Glutamatergic neuron (in vitro differentiated cells): Measurements from ENCODE around the gene FHOD3. TPM values are rescaled to one million over a fixed set of nuclear protein-coding genes. Genes with fewer than 3 reads are reported as not detected.

Source experiments
- DNase-seq: peaks from one replicate; pipeline ENCODE4 v3.0.0; 2022
- H3K27ac Mint-ChIP-seq: one replicate; pipeline ENCODE4 v1.8.0; 2020; ENCODE audit warnings: mild to moderate bottlenecking, mixed read lengths, inconsistent platforms; ENCODE audit not compliant: unreplicated experiment
- H3K27me3 Mint-ChIP-seq: one replicate; pipeline ENCODE4 v1.8.0; 2020; ENCODE audit warnings: mild to moderate bottlenecking, moderate library complexity, mixed read lengths, inconsistent platforms; ENCODE audit not compliant: unreplicated experiment
- H3K36me3 Mint-ChIP-seq: one replicate; pipeline ENCODE4 v1.8.0; 2020; ENCODE audit warnings: mild to moderate bottlenecking, mixed read lengths, inconsistent platforms; ENCODE audit not compliant: unreplicated experiment
- H3K4me1 Mint-ChIP-seq: one replicate; pipeline ENCODE4 v1.8.0; 2020; ENCODE audit warnings: mild to moderate bottlenecking, low read depth, mixed read lengths, inconsistent platforms; ENCODE audit not compliant: unreplicated experiment
- H3K4me3 Mint-ChIP-seq: one replicate; pipeline ENCODE4 v1.8.0; 2020; ENCODE audit warnings: mild to moderate bottlenecking, mixed read lengths, inconsistent platforms; ENCODE audit not compliant: unreplicated experiment
- H3K9me3 Mint-ChIP-seq: one replicate; pipeline ENCODE4 v1.8.0; 2020; ENCODE audit warnings: mild to moderate bottlenecking, moderate library complexity, mixed read lengths, inconsistent platforms; ENCODE audit not compliant: unreplicated experiment
- CTCF ChIP-seq: fragments of 200-600 bp; sonication (generic); IDR thresholded peaks from one replicate; pipeline ENCODE4 v1.5.0; 2021; ENCODE audit not compliant: partially characterized antibody, unreplicated experiment
- total RNA-seq: library from RNA; stranded (reverse); fragmentation: NEBNext Ultra II Directional; extraction: Animal tissue kit (Norgen Biotek cat#: 25700); gene quantifications from one replicate; pipeline ENCODE4 v1.2.1, GENCODE V29; 2021; ENCODE audit not compliant: unreplicated experiment

Gene FHOD3
- total RNA-seq, 1 donor from 2014 or later, result 21.2 TPM

- DNase-seq, result no peak
Measured at GRCh38 chr18:36693931-36694620, 396.6 kb downstream of the FHOD3 start.

GRCh38 chr18:36695806-36696205 lies 398.3 kb downstream of the FHOD3 start:
- H3K4me1 Mint-ChIP-seq, result peaks cover 15% of the 10 kb centered on the region

More at GRCh38 chr18:36693931-36694620, 396.6 kb downstream of the FHOD3 start:
- no peak overlapping the region for H3K4me3 Mint-ChIP-seq
- H3K36me3 Mint-ChIP-seq, result no peaks in the 10 kb centered on the region
- H3K27ac Mint-ChIP-seq, result no peak overlapping the region
- peaks cover 3% of the 10 kb centered on the region for H3K9me3 Mint-ChIP-seq
- peaks cover 15% of the 10 kb centered on the region for H3K4me1 Mint-ChIP-seq
- H3K27me3 Mint-ChIP-seq, result peaks cover 2% of the 10 kb centered on the region
- TF ChIP-seq CTCF, result no peak

GRCh38 chr18:36697905-36698304 lies 400.4 kb downstream of the FHOD3 start:
- no peak overlapping the region for H3K27ac Mint-ChIP-seq
- H3K27me3 Mint-ChIP-seq, result no peaks in the 10 kb centered on the region
- no peak for TF ChIP-seq CTCF
- no peak overlapping the region for H3K4me3 Mint-ChIP-seq
- no peaks in the 10 kb centered on the region for H3K9me3 Mint-ChIP-seq
- H3K4me1 Mint-ChIP-seq, result peaks cover 15% of the 10 kb centered on the region
- no peak for DNase-seq
- peaks cover under 1% of the 10 kb centered on the region for H3K36me3 Mint-ChIP-seq

More at GRCh38 chr18:36695806-36696205, 398.3 kb downstream of the FHOD3 start:
- Mint-ChIP-seq H3K27me3 (peaks cover 2% of the 10 kb centered on the region), H3K27ac (no peak overlapping the region), H3K9me3 (peaks cover 3% of the 10 kb centered on the region), H3K36me3 (no peaks in the 10 kb centered on the region), H3K4me3 (no peak overlapping the region)
- DNase-seq, result no peak
- TF ChIP-seq CTCF, result no peak

- H3K4me1 Mint-ChIP-seq, result peaks cover 3% of the 10 kb centered on the region
- no peaks in the 10 kb centered on the region for H3K27me3 Mint-ChIP-seq
- DNase-seq, result no peak
- peaks cover 9% of the 10 kb centered on the region for H3K36me3 Mint-ChIP-seq
- H3K27ac Mint-ChIP-seq, result no peak overlapping the region
- H3K9me3 Mint-ChIP-seq, result no peaks in the 10 kb centered on the region
- TF ChIP-seq CTCF, result no peak
- H3K4me3 Mint-ChIP-seq, result no peak overlapping the region
Measured at GRCh38 chr18:36700955-36701354, 403.4 kb downstream of the FHOD3 start.

- H3K27me3 Mint-ChIP-seq, result no peaks in the 10 kb centered on the region
- H3K27ac Mint-ChIP-seq, result no peak overlapping the region
- TF ChIP-seq CTCF, result no peak
- peaks cover 3% of the 10 kb centered on the region for H3K4me1 Mint-ChIP-seq
- DNase-seq, result no peak
- no peaks in the 10 kb centered on the region for H3K9me3 Mint-ChIP-seq
- no peak overlapping the region for H3K4me3 Mint-ChIP-seq
- H3K36me3 Mint-ChIP-seq, result peaks cover 9% of the 10 kb centered on the region
Measured at GRCh38 chr18:36702401-36703013, 405.0 kb downstream of the FHOD3 start.
